ENCODE results near the gene FAM13A.

DNA sequence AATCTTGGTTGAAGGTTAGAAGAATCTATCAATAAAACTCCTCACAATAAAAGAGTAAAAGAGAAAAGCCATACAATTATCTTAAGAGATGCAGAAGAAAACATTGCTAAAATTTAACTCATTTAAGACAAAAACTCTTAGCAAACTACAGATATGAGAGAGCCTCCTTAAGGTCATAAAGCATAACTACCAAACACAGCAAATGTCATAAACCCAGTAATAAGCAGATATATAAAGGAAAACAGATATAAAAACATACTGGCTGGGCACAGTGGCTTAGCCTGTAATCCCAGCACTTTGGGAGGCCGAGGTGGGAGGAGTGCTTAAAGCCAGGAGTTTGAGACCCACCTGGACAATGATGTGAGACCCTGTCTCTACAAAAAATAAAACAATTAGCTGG lies 165.3 kb downstream of the FAM13A start:
- TF ChIP-seq CTCF (CRISPR knock-in tag; IDR thresholded peaks at IDR 0.05) (no peak), EZH2 (conservative IDR thresholded peaks at IDR 0.05; ENCODE audit: low read depth, low read length) (no peak), ZNF674 (CRISPR knock-in tag; IDR thresholded peaks at IDR 0.05; ENCODE audit: low read depth) (no peak), ARNTL (CRISPR knock-in tag; IDR thresholded peaks at IDR 0.05) (no peak), KMT2A (CRISPR knock-in tag; IDR thresholded peaks at IDR 0.05) (no peak), ZFP36 (IDR thresholded peaks at IDR 0.05; ENCODE audit: borderline replicate concordance, low read depth, low read length, partially characterized antibody) (no peak)
